ENCODE measurements around the gene WIPF3. TPM values are rescaled to one million over a fixed set of nuclear protein-coding genes. Genes with fewer than 3 reads are reported as not detected.

Gene WIPF3
- total RNA-seq, 1 experiment from 2014 or later, result 11.6 TPM

- Histone ChIP-seq H3K27me3 (ENCODE audit: insufficient read depth, low read length) (no peaks in the 10 kb centered on the region), H4K91ac (ENCODE audit: insufficient read length, low read depth, low read length) (no peak overlapping the region), H2AK5ac (ENCODE audit: insufficient read length, low read length) (no peak overlapping the region), H2BK120ac (ENCODE audit: low read depth, low read length, poor library complexity, severe bottlenecking) (no peak overlapping the region), H3K4me1 (ENCODE audit: insufficient read depth, low read length) (no peaks in the 10 kb centered on the region), H2BK12ac (ENCODE audit: insufficient read length, low read depth, low read length) (no peak overlapping the region), H3K79me2 (ENCODE audit: insufficient read depth, low read length) (no peaks in the 10 kb centered on the region), H3K9ac (ENCODE audit: extremely low read depth, insufficient read length, low read length) (no peak overlapping the region), H4K8ac (replicated peaks; ENCODE audit: insufficient read length, low read depth, low read length) (no peak overlapping the region), H3K56ac (ENCODE audit: insufficient read length, low read depth, low read length) (no peak overlapping the region), H2BK20ac (ENCODE audit: low read depth, low read length, poor library complexity, severe bottlenecking) (no peak overlapping the region), H3K23ac (ENCODE audit: insufficient read length, low read depth, low read length) (no peak overlapping the region), H4K5ac (ENCODE audit: insufficient read length, low read depth, low read length) (no peak overlapping the region), H2AFZ (ENCODE audit: low read length) (no peak overlapping the region), H3K23me2 (ENCODE audit: insufficient read length, low read depth, low read length, poor library complexity, severe bottlenecking) (no peaks in the 10 kb centered on the region), H3T11ph (ENCODE audit: low read length) (no peak overlapping the region), H3K79me1 (ENCODE audit: insufficient read depth, low read depth, low read length, poor library complexity, severe bottlenecking) (no peaks in the 10 kb centered on the region), H3K4ac (ENCODE audit: low read depth, low read length) (no peak overlapping the region), H3K14ac (ENCODE audit: insufficient read depth, low read length) (no peak overlapping the region), H3K18ac (ENCODE audit: insufficient read length, low read depth, low read length) (no peak overlapping the region), H4K20me1 (ENCODE audit: control insufficient read depth, insufficient read depth, insufficient read length) (no peaks in the 10 kb centered on the region), H3K27ac (ENCODE audit: insufficient read length, low read depth, low read length) (no peak overlapping the region), H2BK5ac (ENCODE audit: insufficient read length, low read length) (no peak overlapping the region), H3K4me2 (ENCODE audit: insufficient read depth, insufficient read length, low read length) (no peak overlapping the region), H3K9me3 (ENCODE audit: control insufficient read depth, low read depth, low read length) (no peaks in the 10 kb centered on the region), H2BK15ac (ENCODE audit: low read depth, low read length) (no peak overlapping the region)
- Mint-ChIP-seq H3K4me1 (peaks cover 7 to 8% of the 10 kb centered on the region in 2 experiments), H3K9me3 (no peaks in the 10 kb centered on the region), H3K27ac (no peak overlapping the region), H3K27me3 (ENCODE audit: low read depth) (no peaks in the 10 kb centered on the region; the same call in 1 of the 2 replicates), H3K4me3 (no peak overlapping the region), H3K36me3 (ENCODE audit: insufficient read depth in 1 of 3, low read depth in 3 of 3) (no peaks in the 10 kb centered on the region)
- TF ChIP-seq CTCF (conservative IDR thresholded peaks at IDR 0.05), result no peak
- no CpG with 5 or more reads among the region's 3 CpGs for WGBS (ENCODE audit: extremely low coverage, insufficient read length, low lambda C conversion rate)
- no peak for DNase-seq
These were observed 70.9 kb downstream of the WIPF3 start for GRCh38 chr7:29877196-29877595.

Data from H9 (cell line).